ENCODE results near the gene EXOSC7.

DNA sequence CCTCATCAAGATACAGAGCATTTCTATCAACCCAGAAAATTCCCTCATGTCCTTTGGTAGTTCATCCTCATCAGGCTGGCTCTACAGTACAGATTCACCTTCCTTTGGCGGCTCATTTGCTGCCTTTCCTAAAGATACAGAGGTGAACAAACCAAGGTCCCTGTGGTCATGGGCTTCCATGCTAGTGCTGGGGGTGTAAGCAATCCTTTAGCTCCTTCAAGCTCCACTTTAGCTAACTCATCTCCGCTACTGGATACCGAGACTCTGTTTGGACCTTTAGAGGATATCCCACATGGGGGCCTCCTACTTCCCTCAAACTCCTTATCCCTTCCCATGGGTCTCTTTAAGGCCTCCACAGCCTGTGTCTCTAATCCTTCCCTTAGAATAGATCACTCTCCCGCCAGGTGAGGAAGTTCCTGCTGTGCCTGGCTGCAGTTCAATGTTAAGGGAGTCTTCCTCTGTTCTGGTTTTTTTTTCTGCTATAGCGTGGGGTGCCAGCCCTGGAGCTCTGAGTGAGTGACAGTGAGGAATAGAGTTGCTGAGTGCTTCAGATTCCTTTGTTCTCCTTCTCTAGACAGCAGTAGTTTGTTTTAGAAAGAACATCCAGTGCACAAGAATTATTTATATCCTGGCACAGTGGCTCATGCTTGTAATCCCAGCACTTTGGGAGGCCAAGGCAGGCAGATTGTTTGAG, 80.7 kb downstream of the EXOSC7 start:
- TF ChIP-seq CTCF (IDR thresholded peaks at IDR 0.05; ENCODE audit: low read depth, low read length, missing input control) (no peak), TAF1 (conservative IDR thresholded peaks at IDR 0.05) (no peak), REST (IDR thresholded peaks at IDR 0.05) (no peak), RAD21 (IDR thresholded peaks at IDR 0.05) (no peak), JUND (IDR thresholded peaks at IDR 0.05) (no peak), MAX (IDR thresholded peaks at IDR 0.05) (no peak), YY1 (IDR thresholded peaks at IDR 0.05) (no peak), FOXA2 (IDR thresholded peaks at IDR 0.05) (no peak), GABPA (IDR thresholded peaks at IDR 0.05 in 1 of 2, conservative IDR thresholded peaks at IDR 0.05 in 1 of 2) (no peak), ATF3 (IDR thresholded peaks at IDR 0.05) (no peak), FOXA1 (IDR thresholded peaks at IDR 0.05) (no peak), EGR1 (IDR thresholded peaks at IDR 0.05; ENCODE audit: low read depth in 2 of 2) (no peak), SP1 (IDR thresholded peaks at IDR 0.05) (no peak), HNF4G (IDR thresholded peaks at IDR 0.05) (no peak)

Data from liver (tissue), 3 donors.